ENCODE results near the gene GRM1.

Gene GRM1

GRCh38 chr6:146146836-146147235 lies 118.0 kb downstream of the GRM1 start:
- no peaks in the 10 kb centered on the region for H3K9me3 ChIP-seq (ENCODE audit: low read length)
- no peak overlapping the region for H3K9ac ChIP-seq (ENCODE audit: low read length)
- no peaks in the 10 kb centered on the region for H3F3A ChIP-seq (ENCODE audit: insufficient read depth, low read length)
- no peak overlapping the region for H3K4me2 ChIP-seq (ENCODE audit: low read length)
- H3K4me1 ChIP-seq (ENCODE audit: insufficient read depth, low read length, severe bottlenecking) = no peaks in the 10 kb centered on the region
- no peak for TF ChIP-seq CTCF (IDR thresholded peaks at IDR 0.05; ENCODE audit: low read length)
- no peak for TF ChIP-seq EZH2 (IDR thresholded peaks at IDR 0.05; ENCODE audit: borderline replicate concordance, low read length)
- H3K9me2 ChIP-seq (ENCODE audit: low read depth, low read length) = no peaks in the 10 kb centered on the region
- H3K27me3 ChIP-seq (ENCODE audit: insufficient read depth, low read length) = no peaks in the 10 kb centered on the region
- no peaks in the 10 kb centered on the region for H3K79me2 ChIP-seq (ENCODE audit: insufficient read depth, low read length)
- no peak overlapping the region for H2AFZ ChIP-seq (ENCODE audit: low read length)
- no peaks in the 10 kb centered on the region for H4K20me1 ChIP-seq (ENCODE audit: insufficient read depth, low read length)
- no peak overlapping the region for H3K27ac ChIP-seq (ENCODE audit: low read depth, low read length, poor library complexity, severe bottlenecking)
- no peaks in the 10 kb centered on the region for H3K36me3 ChIP-seq (ENCODE audit: insufficient read depth, low read length)
- H3K4me3 ChIP-seq (ENCODE audit: low read depth, low read length, poor library complexity, severe bottlenecking) = no peak overlapping the region

- Histone ChIP-seq H3K27ac (ENCODE audit: low read depth, low read length, poor library complexity, severe bottlenecking) (no peak overlapping the region), H3K4me3 (ENCODE audit: low read depth, low read length, poor library complexity, severe bottlenecking) (no peak overlapping the region), H3K27me3 (ENCODE audit: insufficient read depth, low read length) (no peaks in the 10 kb centered on the region), H3K4me2 (ENCODE audit: low read length) (no peak overlapping the region), H3K4me1 (ENCODE audit: insufficient read depth, low read length, severe bottlenecking) (no peaks in the 10 kb centered on the region), H3K9ac (ENCODE audit: low read length) (no peak overlapping the region), H3K9me3 (ENCODE audit: low read length) (no peaks in the 10 kb centered on the region), H3K36me3 (ENCODE audit: insufficient read depth, low read length) (no peaks in the 10 kb centered on the region), H3F3A (ENCODE audit: insufficient read depth, low read length) (no peaks in the 10 kb centered on the region), H2AFZ (ENCODE audit: low read length) (no peak overlapping the region), H3K79me2 (ENCODE audit: insufficient read depth, low read length) (no peaks in the 10 kb centered on the region), H3K9me2 (ENCODE audit: low read depth, low read length) (no peaks in the 10 kb centered on the region), H4K20me1 (ENCODE audit: insufficient read depth, low read length) (no peaks in the 10 kb centered on the region)
- TF ChIP-seq CTCF (IDR thresholded peaks at IDR 0.05; ENCODE audit: low read length) (no peak), EZH2 (IDR thresholded peaks at IDR 0.05; ENCODE audit: borderline replicate concordance, low read length) (no peak)
Observed at GRCh38 chr6:146149770-146150169, 120.9 kb downstream of the GRM1 start.

- no peaks in the 10 kb centered on the region for H3K4me1 ChIP-seq (ENCODE audit: insufficient read depth, low read length, severe bottlenecking)
- TF ChIP-seq CTCF (IDR thresholded peaks at IDR 0.05; ENCODE audit: low read length) (no peak), EZH2 (IDR thresholded peaks at IDR 0.05; ENCODE audit: borderline replicate concordance, low read length) (no peak)
- H3K9ac ChIP-seq (ENCODE audit: low read length) = no peak overlapping the region
- no peaks in the 10 kb centered on the region for H3K9me3 ChIP-seq (ENCODE audit: low read length)
- no peak overlapping the region for H2AFZ ChIP-seq (ENCODE audit: low read length)
- no peaks in the 10 kb centered on the region for H3F3A ChIP-seq (ENCODE audit: insufficient read depth, low read length)
- H3K9me2 ChIP-seq (ENCODE audit: low read depth, low read length) = no peaks in the 10 kb centered on the region
- H3K4me3 ChIP-seq (ENCODE audit: low read depth, low read length, poor library complexity, severe bottlenecking) = no peak overlapping the region
- H3K79me2 ChIP-seq (ENCODE audit: insufficient read depth, low read length) = no peaks in the 10 kb centered on the region
- H3K36me3 ChIP-seq (ENCODE audit: insufficient read depth, low read length) = no peaks in the 10 kb centered on the region
- no peaks in the 10 kb centered on the region for H4K20me1 ChIP-seq (ENCODE audit: insufficient read depth, low read length)
- H3K27me3 ChIP-seq (ENCODE audit: insufficient read depth, low read length) = no peaks in the 10 kb centered on the region
- no peak overlapping the region for H3K27ac ChIP-seq (ENCODE audit: low read depth, low read length, poor library complexity, severe bottlenecking)
- no peak overlapping the region for H3K4me2 ChIP-seq (ENCODE audit: low read length)
Observed at GRCh38 chr6:146153040-146153758, 124.3 kb downstream of the GRM1 start.
